GM23338 (cell line): ENCODE data around the gene CYP27A1. TPM values are rescaled to one million over a fixed set of nuclear protein-coding genes. Genes with fewer than 3 reads are reported as not detected.
"Not testable (repeated sequence)": the region's sequence is repeated elsewhere in the genome, so short reads cannot be mapped to it uniquely, and the experiment has no call there.

Experiments used
- ATAC-seq: fragments of 200-7000 bp; cut with Tn5 transposase; 3 replicates; pipeline ENCODE4 v1.9.1; 2020
- DNase-seq: peaks from one replicate; pipeline ENCODE4 v3.0.0-alpha.2; 2015; ENCODE audit warnings: low spot score
- H2AFZ ChIP-seq: fragments of 200-600 bp; sonication (generic); 2 replicates; pipeline ENCODE4 v1.8.0; 2016; ENCODE audit warnings: antibody characterized with exemption, mild to moderate bottlenecking, moderate library complexity
- H3F3A ChIP-seq: fragments of 200-600 bp; sonication (generic); replicated peaks from 2 replicates; pipeline ENCODE4 v1.8.0; 2017; ENCODE audit warnings: antibody characterized with exemption, mixed run types, low read depth
- H3K27ac ChIP-seq: fragments of 200-600 bp; sonication (generic); 2 replicates; pipeline ENCODE4 v1.6.1; 2016; ENCODE audit warnings: low read depth
- H3K27me3 ChIP-seq: fragments of 200-600 bp; sonication (generic); 2 replicates; pipeline ENCODE4 v1.8.0; 2016; ENCODE audit warnings: mild to moderate bottlenecking, mixed run types, moderate library complexity; ENCODE audit not compliant: insufficient read depth
- H3K36me3 ChIP-seq: fragments of 200-600 bp; sonication (generic); 2 replicates; pipeline ENCODE4 v1.8.0; 2016; ENCODE audit warnings: mild to moderate bottlenecking; ENCODE audit not compliant: insufficient read depth
- H3K4me1 ChIP-seq: fragments of 200-600 bp; sonication (generic); 2 replicates; pipeline ENCODE4 v1.8.0; 2016; ENCODE audit warnings: mild to moderate bottlenecking, moderate library complexity; ENCODE audit not compliant: insufficient read depth
- H3K4me2 ChIP-seq: fragments of 200-600 bp; sonication (generic); 2 replicates; pipeline ENCODE4 v1.7.1; 2017; ENCODE audit warnings: mixed run types
- H3K4me3 ChIP-seq: fragments of 200-600 bp; sonication (generic); 2 replicates; pipeline ENCODE4 v1.6.1; 2016; ENCODE audit warnings: mixed run types
- H3K79me2 ChIP-seq: fragments of 200-600 bp; sonication (generic); replicated peaks from 2 replicates; pipeline ENCODE4 v1.8.0; 2017; ENCODE audit warnings: mild to moderate bottlenecking; ENCODE audit not compliant: insufficient read depth
- H3K9me2 ChIP-seq: fragments of 200-600 bp; sonication (generic); 2 replicates; pipeline ENCODE4 v1.8.0; 2017; ENCODE audit not compliant: insufficient read depth
- H4K20me1 ChIP-seq: fragments of 200-600 bp; sonication (generic); replicated peaks from 2 replicates; pipeline ENCODE4 v1.8.0; 2017; ENCODE audit warnings: mild to moderate bottlenecking; ENCODE audit not compliant: insufficient read depth
- H3K27ac Mint-ChIP-seq: 2 replicates; pipeline ENCODE4 v1.8.0; 2020; ENCODE audit warnings: inconsistent platforms, mild to moderate bottlenecking, moderate library complexity, mixed read lengths
- H3K27me3 Mint-ChIP-seq: 3 replicates; pipeline ENCODE4 v1.8.0; 2022; ENCODE audit warnings: low read depth, mild to moderate bottlenecking, moderate library complexity, mixed read lengths, inconsistent platforms; ENCODE audit not compliant: insufficient read depth, poor library complexity
- H3K36me3 Mint-ChIP-seq: 3 replicates; pipeline ENCODE4 v1.8.0; 2021; ENCODE audit warnings: low read depth, mild to moderate bottlenecking, inconsistent platforms, moderate library complexity, mixed read lengths
- H3K4me1 Mint-ChIP-seq: 3 replicates; pipeline ENCODE4 v1.8.0; 2020; ENCODE audit warnings: mild to moderate bottlenecking, inconsistent platforms, mixed read lengths
- H3K4me3 Mint-ChIP-seq: 3 replicates; pipeline ENCODE4 v1.8.0; 2021; ENCODE audit warnings: moderate library complexity, mild to moderate bottlenecking, inconsistent platforms, mixed read lengths
- H3K9me3 Mint-ChIP-seq: 3 replicates; pipeline ENCODE4 v1.8.0; 2020; ENCODE audit warnings: moderate library complexity, mild to moderate bottlenecking, inconsistent platforms, mixed read lengths
- CREB1 ChIP-seq: fragments of 250-450 bp; sonication (Bioruptor Pico); IDR thresholded peaks from 2 replicates; pipeline ENCODE4 v1.5.0; 2020; ENCODE audit warnings: low read depth, mild to moderate bottlenecking, moderate library complexity
- EZH2phosphoT487 ChIP-seq: fragments of 200-600 bp; sonication (generic); IDR thresholded peaks from one replicate; pipeline ENCODE4 v1.8.1; 2018; ENCODE audit warnings: antibody characterized with exemption; ENCODE audit not compliant: unreplicated experiment
- JUNB ChIP-seq: IDR thresholded peaks from one replicate; pipeline ENCODE4 v1.6.1; 2016; ENCODE audit warnings: antibody characterized with exemption; ENCODE audit not compliant: unreplicated experiment
- NANOG ChIP-seq: IDR thresholded peaks from 2 replicates; pipeline ENCODE4 v1.6.1; 2016; ENCODE audit warnings: antibody characterized with exemption, borderline replicate concordance
- POLR2AphosphoS5 ChIP-seq: IDR thresholded peaks from 2 replicates; pipeline ENCODE4 v1.6.1; 2016; ENCODE audit warnings: antibody characterized with exemption, low read depth
- REST ChIP-seq: IDR thresholded peaks from one replicate; pipeline ENCODE4 v1.6.1; 2018; ENCODE audit warnings: antibody characterized with exemption; ENCODE audit not compliant: unreplicated experiment
- ZNF331 ChIP-seq: fragments of 250-450 bp; sonication (Bioruptor Pico); IDR thresholded peaks from 2 replicates; pipeline ENCODE4 v1.5.0; 2020; ENCODE audit warnings: low read depth, mild to moderate bottlenecking, moderate library complexity
- ZNF462 ChIP-seq: fragments of 250-450 bp; sonication (Bioruptor Pico); IDR thresholded peaks from 2 replicates; pipeline ENCODE4 v1.5.0; 2020; ENCODE audit warnings: mild to moderate bottlenecking, moderate library complexity
- polyA plus RNA-seq: library from polyadenylated mRNA; unstranded; fragments of >200 nt; fragmentation: Nextera tagmentation; extraction: Ambion mirVana; gene quantifications from 2 replicates; pipeline ENCODE4 v1.2.1, GENCODE V29; 2016
- total RNA-seq: library from RNA; depleted of rRNA; stranded (reverse); fragments of >200 nt; shearing (Covaris generic); gene quantifications from 2 replicates; pipeline ENCODE4 v1.2.3, GENCODE V29; 2014
- TF ChIP-seq, protein P1 (sequence below): IDR thresholded peaks from 2 replicates; pipeline ENCODE4 v1.6.1; 2016; ENCODE audit warnings: antibody characterized with exemption
- TF ChIP-seq, protein P2 (sequence below), 2 experiments: fragments of 200-600 bp in 1 of 2; sonication (generic) in 1 of 2; conservative IDR thresholded peaks; 2 replicates each; pipeline versions ENCODE4 v1.5.1 to v1.6.1; 2016 to 2017; ENCODE audit warnings: antibody characterized with exemption in 2 of 2, low read depth in 2 of 2, mild to moderate bottlenecking in 2 of 2, moderate library complexity in 1 of 2

Gene CYP27A1
- total and polyA plus RNA-seq, 2 experiments from 2014 or later, result 2.2 to 6.9 TPM

DNA sequence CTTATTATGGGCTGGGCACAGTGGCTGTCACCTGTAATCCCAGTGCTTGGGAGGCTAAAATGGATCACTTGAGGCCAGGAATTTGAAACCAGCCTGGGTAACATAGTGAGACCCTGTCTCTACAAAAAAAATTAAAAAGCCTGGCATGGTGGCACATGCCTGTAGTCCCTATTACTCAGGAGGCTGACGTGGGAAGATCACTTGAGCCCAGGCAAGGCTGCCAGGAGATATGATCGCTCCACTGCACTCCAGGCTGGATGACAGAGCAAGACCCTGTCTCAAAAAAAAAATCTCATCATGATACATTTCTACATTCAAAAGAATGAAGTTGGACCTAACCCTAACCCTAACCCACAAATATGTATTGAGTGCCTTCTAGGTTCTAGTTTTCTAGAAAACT is 20.2 kb upstream of the CYP27A1 start:
- ATAC-seq (no peak), DNase-seq (no peak)
- TF ChIP-seq, protein P1, sequence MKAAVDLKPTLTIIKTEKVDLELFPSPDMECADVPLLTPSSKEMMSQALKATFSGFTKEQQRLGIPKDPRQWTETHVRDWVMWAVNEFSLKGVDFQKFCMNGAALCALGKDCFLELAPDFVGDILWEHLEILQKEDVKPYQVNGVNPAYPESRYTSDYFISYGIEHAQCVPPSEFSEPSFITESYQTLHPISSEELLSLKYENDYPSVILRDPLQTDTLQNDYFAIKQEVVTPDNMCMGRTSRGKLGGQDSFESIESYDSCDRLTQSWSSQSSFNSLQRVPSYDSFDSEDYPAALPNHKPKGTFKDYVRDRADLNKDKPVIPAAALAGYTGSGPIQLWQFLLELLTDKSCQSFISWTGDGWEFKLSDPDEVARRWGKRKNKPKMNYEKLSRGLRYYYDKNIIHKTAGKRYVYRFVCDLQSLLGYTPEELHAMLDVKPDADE, result no peak
- TF ChIP-seq POLR2AphosphoS5 (no peak), ZNF331 (no peak), JUNB (no peak), NANOG (no peak), CREB1 (CRISPR knock-in tag) (no peak), REST (no peak), EZH2phosphoT487 (no peak), ZNF462 (CRISPR knock-in tag) (no peak)
- TF ChIP-seq, protein P2, sequence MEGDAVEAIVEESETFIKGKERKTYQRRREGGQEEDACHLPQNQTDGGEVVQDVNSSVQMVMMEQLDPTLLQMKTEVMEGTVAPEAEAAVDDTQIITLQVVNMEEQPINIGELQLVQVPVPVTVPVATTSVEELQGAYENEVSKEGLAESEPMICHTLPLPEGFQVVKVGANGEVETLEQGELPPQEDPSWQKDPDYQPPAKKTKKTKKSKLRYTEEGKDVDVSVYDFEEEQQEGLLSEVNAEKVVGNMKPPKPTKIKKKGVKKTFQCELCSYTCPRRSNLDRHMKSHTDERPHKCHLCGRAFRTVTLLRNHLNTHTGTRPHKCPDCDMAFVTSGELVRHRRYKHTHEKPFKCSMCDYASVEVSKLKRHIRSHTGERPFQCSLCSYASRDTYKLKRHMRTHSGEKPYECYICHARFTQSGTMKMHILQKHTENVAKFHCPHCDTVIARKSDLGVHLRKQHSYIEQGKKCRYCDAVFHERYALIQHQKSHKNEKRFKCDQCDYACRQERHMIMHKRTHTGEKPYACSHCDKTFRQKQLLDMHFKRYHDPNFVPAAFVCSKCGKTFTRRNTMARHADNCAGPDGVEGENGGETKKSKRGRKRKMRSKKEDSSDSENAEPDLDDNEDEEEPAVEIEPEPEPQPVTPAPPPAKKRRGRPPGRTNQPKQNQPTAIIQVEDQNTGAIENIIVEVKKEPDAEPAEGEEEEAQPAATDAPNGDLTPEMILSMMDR (conservative IDR thresholded peaks at IDR 0.05; ENCODE audit: low read depth in 2 of 2), result no peak
- H3K4me2 ChIP-seq, result no peak overlapping the region
- H3K27me3 ChIP-seq, result no peaks in the 10 kb centered on the region
- no peak overlapping the region for H3K4me3 ChIP-seq
- no peaks in the 10 kb centered on the region for H3K79me2 ChIP-seq
- H3K4me1 ChIP-seq, result no peaks in the 10 kb centered on the region
- H3K36me3 Mint-ChIP-seq, result no peaks in the 10 kb centered on the region
- H3K9me2 ChIP-seq, result no peaks in the 10 kb centered on the region
- no peak overlapping the region for H3K4me3 Mint-ChIP-seq
- no peak overlapping the region for H3K27ac ChIP-seq
- no peak overlapping the region for H3K27ac Mint-ChIP-seq
- no peaks in the 10 kb centered on the region for H3F3A ChIP-seq
- H3K36me3 ChIP-seq, result no peaks in the 10 kb centered on the region
- H3K4me1 Mint-ChIP-seq, result 0 out of 3 replicates have a peak, but pooled peaks cover 2% of the 10 kb centered on the region
- H3K27me3 Mint-ChIP-seq, result no peaks in the 10 kb centered on the region
- H4K20me1 ChIP-seq, result no peaks in the 10 kb centered on the region; the same call in 1 of the 2 replicates
- H2AFZ ChIP-seq, result no peak overlapping the region
- no peaks in the 10 kb centered on the region for H3K9me3 Mint-ChIP-seq

DNA sequence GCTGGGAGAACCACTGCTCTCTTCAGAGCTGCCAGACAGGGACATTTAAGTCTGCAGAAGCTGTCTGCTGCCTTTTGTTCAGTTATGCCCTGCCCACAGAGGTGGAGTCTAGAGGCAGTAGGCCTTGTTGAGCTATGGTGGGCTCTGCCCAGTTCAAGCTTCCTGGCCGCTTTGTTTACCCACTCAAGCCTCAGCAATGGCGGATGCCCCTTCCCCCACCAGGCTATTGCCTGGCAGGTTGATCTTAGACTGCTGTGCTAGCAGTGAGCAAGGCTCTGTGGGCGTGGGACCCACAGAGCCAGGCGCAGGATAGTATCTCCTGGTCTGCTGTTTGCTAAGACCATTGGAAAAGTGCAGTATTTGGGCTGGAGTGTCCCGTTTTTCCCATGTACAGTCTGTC is 9.2 kb upstream of the CYP27A1 start:
- H3K27ac ChIP-seq, H3K27me3 Mint-ChIP-seq, H3K4me1 Mint-ChIP-seq, H3K27ac Mint-ChIP-seq, DNase-seq, H4K20me1 ChIP-seq, ATAC-seq, H3K79me2 ChIP-seq, H2AFZ ChIP-seq, H3K4me2 ChIP-seq, H3K36me3 ChIP-seq, H3K4me1 ChIP-seq, H3K4me3 ChIP-seq, H3K4me3 Mint-ChIP-seq, H3K27me3 ChIP-seq, H3K9me2 ChIP-seq, H3F3A ChIP-seq: not testable (repeated sequence)
- Mint-ChIP-seq H3K36me3 (peaks cover 21% of the 10 kb centered on the region), H3K9me3 (peaks cover 23% of the 10 kb centered on the region)
